Muscle layer of colon (tissue), 2 donors: Measurements from ENCODE around the gene MFSD1.
"Not testable (repeated sequence)": the region's sequence is repeated elsewhere in the genome, so short reads cannot be mapped to it uniquely, and the experiment has no call there.

Experiments used
- H3K27ac ChIP-seq: one replicate; pipeline ENCODE4 v1.7.0; 2013; ENCODE audit warnings: low read depth, mild to moderate bottlenecking, low read length, moderate library complexity
- H3K27me3 ChIP-seq, 2 donors: one replicate each; pipeline ENCODE4 v1.7.0; 2013; ENCODE audit warnings: low read length in 2 of 2, mild to moderate bottlenecking in 2 of 2; ENCODE audit not compliant: insufficient read depth in 2 of 2, control insufficient read depth in 1 of 2
- H3K36me3 ChIP-seq: one replicate; pipeline ENCODE4 v1.7.0; 2013; ENCODE audit warnings: mild to moderate bottlenecking, low read length; ENCODE audit not compliant: insufficient read depth
- H3K4me1 ChIP-seq: one replicate; pipeline ENCODE4 v1.7.0; 2013; ENCODE audit warnings: mild to moderate bottlenecking, low read length; ENCODE audit not compliant: insufficient read depth
- H3K4me3 ChIP-seq, 2 donors: one replicate each; pipeline ENCODE4 v1.7.0; 2013; ENCODE audit warnings: low read length in 2 of 2, low read depth in 1 of 2, mild to moderate bottlenecking in 1 of 2, moderate library complexity in 1 of 2
- H3K9ac ChIP-seq: one replicate; pipeline ENCODE4 v1.7.0; 2013; ENCODE audit warnings: low read length
- H3K9me3 ChIP-seq: one replicate; pipeline ENCODE4 v1.7.0; 2013; ENCODE audit warnings: mild to moderate bottlenecking, low read length
- donor health status: abdominal sarcoma.
- donor health status: Adenocarcinoma of cecum.

MFSD1 gene

DNA sequence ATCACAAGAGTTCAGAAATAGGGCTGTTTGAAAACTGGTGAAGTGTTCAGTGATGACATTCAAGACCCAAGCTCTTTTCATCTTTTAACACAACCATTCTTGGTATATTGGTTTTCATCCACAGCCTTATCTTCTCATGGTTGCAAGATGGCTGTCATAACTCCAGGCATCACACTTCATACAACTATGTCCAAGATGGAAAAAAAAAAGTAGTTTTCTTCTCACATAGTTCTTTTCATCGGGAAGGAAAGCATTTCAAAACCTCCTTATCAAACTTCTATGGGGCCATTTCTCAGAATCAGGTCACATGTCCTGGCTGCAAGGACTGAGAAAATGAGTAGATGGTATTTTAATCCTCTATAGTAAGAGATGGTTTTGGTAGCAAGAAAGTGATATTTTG, 21.1 kb upstream of the MFSD1 start:
- no peaks in the 10 kb centered on the region for H3K36me3 ChIP-seq
- peaks cover 22% of the 10 kb centered on the region for H3K4me1 ChIP-seq
- H3K27ac ChIP-seq = no peak overlapping the region
- no peaks in the 10 kb centered on the region for H3K9me3 ChIP-seq
- H3K27me3 ChIP-seq = no peaks in the 10 kb centered on the region
- no peak overlapping the region for H3K4me3 ChIP-seq
- H3K9ac ChIP-seq = no peak overlapping the region

DNA sequence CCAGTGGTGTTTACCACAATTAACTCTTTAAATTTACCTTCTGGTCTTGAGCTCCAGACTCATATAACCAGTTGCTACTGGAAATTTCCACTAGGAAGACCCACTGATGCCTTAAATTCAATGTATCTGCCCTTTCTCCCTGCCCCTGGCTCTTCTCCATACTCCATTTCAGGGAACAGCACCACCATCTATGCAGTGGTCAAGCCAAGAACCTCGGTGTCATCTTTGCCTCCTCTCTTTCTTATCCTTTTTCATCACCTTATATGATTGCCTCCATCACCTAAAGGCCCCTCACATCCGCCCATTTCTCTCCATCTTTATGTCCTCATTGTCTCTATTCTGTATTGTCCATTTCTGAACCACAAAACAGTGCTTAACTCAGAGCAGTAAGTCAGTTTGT, 20.7 kb upstream of the MFSD1 start:
- no peak overlapping the region for H3K9ac ChIP-seq
- H3K27ac ChIP-seq = no peak overlapping the region
- H3K4me1 ChIP-seq = peaks cover 22% of the 10 kb centered on the region
- H3K36me3 ChIP-seq = no peaks in the 10 kb centered on the region
- H3K4me3 ChIP-seq = no peak overlapping the region
- H3K9me3 ChIP-seq = no peaks in the 10 kb centered on the region
- H3K27me3 ChIP-seq = no peaks in the 10 kb centered on the region

DNA sequence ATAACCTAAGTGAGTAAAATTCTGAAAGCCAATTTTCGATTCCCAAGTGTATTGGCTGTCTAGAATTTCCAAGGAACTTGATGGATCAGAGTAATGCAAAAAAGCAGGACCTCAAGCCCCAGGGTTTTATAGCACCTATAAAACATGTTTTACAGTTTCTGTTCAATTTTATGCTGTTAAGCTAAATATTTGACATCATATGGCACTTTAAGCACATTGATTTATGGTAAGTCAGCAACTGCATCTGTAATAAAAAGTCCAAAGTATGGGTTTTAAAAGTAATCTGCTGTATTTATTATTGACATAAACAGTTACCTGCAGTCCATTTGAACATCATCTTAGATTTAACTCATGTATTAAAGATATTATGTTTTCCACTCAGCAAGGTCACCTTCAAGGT, 20.0 kb upstream of the MFSD1 start:
- Histone ChIP-seq H3K4me3 (no peak overlapping the region), H3K27me3 (no peaks in the 10 kb centered on the region), H3K36me3 (no peaks in the 10 kb centered on the region), H3K4me1 (peaks cover 22% of the 10 kb centered on the region), H3K27ac (no peak overlapping the region), H3K9me3 (no peaks in the 10 kb centered on the region), H3K9ac (no peak overlapping the region)

DNA sequence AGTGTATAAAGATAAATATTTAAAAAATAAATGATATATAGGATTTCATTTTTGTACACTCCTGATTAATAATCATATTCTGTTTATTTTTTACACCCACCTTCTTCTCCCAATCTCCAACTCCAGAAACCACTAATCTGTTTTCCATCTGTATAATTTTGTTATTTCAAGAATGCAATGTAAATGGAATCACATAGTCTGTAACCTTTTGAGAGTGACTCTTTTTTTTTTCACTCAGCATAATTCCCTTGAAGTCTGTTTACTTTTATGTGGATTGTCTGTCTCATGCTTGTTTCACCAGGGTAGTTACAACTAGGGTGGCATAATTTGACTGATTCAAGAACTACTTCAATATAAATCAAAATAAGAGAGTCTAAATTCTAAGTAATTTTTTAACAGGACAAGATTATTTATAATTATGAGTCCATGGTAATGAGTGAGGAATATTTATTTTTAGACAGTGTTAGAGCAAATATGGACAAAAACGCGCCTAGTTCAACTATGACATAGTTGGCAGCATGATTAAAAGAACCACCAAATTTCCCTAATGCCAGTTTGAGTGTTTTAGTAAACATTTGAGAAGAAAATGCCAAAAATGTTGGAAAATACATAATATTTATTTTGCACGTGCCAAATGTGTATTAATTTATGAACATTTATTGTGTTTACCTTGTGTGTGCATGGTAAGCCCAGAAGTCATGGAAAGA, 19.4 kb upstream of the MFSD1 start:
- Histone ChIP-seq H3K27me3 (no peaks in the 10 kb centered on the region), H3K9ac (no peak overlapping the region), H3K9me3 (no peaks in the 10 kb centered on the region), H3K27ac (no peak overlapping the region), H3K36me3 (no peaks in the 10 kb centered on the region), H3K4me1 (peaks cover 22% of the 10 kb centered on the region), H3K4me3 (no peak overlapping the region)

DNA sequence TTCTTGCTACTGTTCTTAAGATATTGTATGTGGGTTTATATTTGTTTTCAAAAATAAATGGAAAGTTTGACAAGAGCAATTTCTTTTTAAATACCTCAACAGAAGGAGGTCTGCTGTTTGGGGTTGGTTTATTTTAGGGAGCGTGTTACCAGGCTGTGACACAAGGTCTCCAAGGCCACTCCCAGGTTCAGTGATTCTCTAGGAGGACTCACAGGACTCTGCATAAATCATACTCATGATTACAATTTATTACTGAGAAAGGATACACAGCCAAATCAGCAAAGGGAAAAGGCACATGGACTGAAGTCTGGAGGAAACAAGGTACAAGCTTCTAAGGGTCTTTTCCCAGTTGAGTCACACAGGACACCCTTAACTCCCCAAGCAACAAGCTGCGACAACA, 18.8 kb upstream of the MFSD1 start:
- no peaks in the 10 kb centered on the region for H3K27me3 ChIP-seq
- H3K27ac ChIP-seq = no peak overlapping the region
- no peak overlapping the region for H3K4me3 ChIP-seq
- peaks cover 22% of the 10 kb centered on the region for H3K4me1 ChIP-seq
- H3K9me3 ChIP-seq = no peaks in the 10 kb centered on the region
- H3K36me3 ChIP-seq = no peaks in the 10 kb centered on the region
- no peak overlapping the region for H3K9ac ChIP-seq

DNA sequence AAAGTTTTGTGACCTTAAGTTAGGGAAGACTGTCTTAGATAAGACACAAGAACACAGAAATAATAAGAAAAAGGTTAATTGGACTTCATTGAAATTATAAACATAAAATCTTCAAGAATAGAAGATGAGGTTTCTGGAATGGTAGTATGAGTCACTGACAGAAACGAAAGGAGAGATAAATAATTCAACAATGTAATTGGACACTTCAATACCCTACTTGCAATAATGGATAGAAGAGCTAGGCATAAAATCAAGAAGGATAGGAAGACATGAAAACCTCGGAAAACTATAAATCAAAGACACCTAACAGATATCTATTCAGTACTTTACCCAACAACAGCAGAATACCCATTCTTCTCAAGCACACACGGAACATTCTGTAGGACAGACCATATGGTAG, 15.9 kb upstream of the MFSD1 start:
- no peak overlapping the region for H3K4me3 ChIP-seq
- H3K9me3 ChIP-seq = no peaks in the 10 kb centered on the region
- no peaks in the 10 kb centered on the region for H3K27me3 ChIP-seq
- no peak overlapping the region for H3K9ac ChIP-seq
- peaks cover 22% of the 10 kb centered on the region for H3K4me1 ChIP-seq
- H3K27ac ChIP-seq = no peak overlapping the region
- no peaks in the 10 kb centered on the region for H3K36me3 ChIP-seq

DNA sequence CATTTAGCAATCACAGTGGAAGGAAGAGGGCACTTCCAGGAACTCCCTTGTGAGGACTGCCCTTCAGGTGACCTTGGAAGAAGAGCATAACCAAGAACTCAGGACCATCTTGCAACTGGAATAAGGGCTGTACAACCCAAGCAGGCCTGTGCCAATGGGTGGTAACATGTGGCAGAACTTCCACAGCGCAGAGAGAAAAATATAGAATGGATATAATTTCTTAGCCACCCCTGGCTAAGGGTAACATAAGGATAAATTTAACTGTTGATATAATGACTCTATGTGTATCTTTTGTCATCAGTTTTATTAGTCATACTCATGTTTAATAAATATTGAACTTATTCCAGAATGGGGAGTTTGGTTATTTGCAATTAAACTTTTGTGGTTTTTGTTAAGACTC, 13.4 kb upstream of the MFSD1 start:
- no peak overlapping the region for H3K27ac ChIP-seq
- no peak overlapping the region for H3K4me3 ChIP-seq
- no peaks in the 10 kb centered on the region for H3K36me3 ChIP-seq
- no peaks in the 10 kb centered on the region for H3K27me3 ChIP-seq
- H3K4me1 ChIP-seq = peaks cover 1% of the 10 kb centered on the region
- no peak overlapping the region for H3K9ac ChIP-seq
- no peaks in the 10 kb centered on the region for H3K9me3 ChIP-seq

DNA sequence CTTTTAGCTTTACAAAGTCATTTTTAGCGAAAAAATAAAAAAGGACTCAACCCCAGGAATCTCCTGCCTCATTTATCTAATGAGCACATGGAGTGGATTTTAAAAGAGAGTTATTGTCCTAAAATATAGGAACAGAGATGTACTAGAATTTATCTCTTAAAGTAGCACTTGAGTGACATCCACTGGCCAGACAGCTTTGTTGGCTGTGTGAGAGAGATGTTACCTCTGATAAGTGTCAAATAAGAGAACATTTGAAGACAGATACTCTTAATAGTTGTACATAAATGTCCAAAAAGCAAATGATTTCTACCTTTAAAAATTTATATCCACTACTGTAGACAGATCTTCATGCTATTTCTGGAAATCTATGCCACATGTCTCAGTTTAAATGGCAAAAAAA, 12.3 kb upstream of the MFSD1 start:
- Histone ChIP-seq H3K4me3 (no peak overlapping the region), H3K9ac (no peak overlapping the region), H3K4me1 (no peaks in the 10 kb centered on the region), H3K36me3 (no peaks in the 10 kb centered on the region), H3K27ac (no peak overlapping the region), H3K27me3 (no peaks in the 10 kb centered on the region), H3K9me3 (no peaks in the 10 kb centered on the region)

DNA sequence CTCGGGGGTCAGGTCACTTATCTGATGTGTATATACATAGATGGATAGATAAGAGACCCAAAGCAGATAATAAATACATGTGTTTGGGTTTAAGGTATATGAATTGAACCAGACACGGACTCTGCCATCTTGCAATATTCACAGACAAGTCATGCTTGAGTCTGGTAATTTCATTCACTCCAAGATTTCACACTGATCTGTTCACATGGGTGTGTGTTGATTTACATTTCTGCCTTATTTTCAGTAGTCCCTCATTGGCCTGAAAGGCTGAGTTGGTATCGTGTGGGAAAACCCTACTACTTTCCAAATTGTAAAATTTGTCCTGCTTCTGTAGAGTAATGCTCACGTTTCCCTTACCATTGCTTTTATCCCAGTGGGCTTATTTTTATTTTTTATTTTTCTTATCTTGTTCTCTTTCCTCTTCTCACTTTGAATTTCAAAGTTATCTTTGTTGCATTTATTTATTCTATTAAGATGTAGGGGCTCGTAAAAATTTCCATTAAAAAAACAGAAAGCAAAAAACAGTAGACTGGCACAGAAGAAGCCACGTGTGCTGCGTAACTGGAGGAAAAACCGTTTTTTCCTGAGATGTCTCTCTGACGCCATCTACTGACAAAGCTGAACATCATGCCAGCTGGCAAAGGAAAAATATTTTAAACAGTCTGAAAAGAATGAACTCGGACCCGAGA, 10.8 kb upstream of the MFSD1 start:
- H3K36me3 ChIP-seq = no peaks in the 10 kb centered on the region
- no peaks in the 10 kb centered on the region for H3K4me1 ChIP-seq
- no peaks in the 10 kb centered on the region for H3K27me3 ChIP-seq
- H3K9ac ChIP-seq = no peak overlapping the region
- H3K4me3 ChIP-seq = peak overlapping the region in 1 of 2 donors; percentile 36
- H3K27ac ChIP-seq = no peak overlapping the region
- no peaks in the 10 kb centered on the region for H3K9me3 ChIP-seq

DNA sequence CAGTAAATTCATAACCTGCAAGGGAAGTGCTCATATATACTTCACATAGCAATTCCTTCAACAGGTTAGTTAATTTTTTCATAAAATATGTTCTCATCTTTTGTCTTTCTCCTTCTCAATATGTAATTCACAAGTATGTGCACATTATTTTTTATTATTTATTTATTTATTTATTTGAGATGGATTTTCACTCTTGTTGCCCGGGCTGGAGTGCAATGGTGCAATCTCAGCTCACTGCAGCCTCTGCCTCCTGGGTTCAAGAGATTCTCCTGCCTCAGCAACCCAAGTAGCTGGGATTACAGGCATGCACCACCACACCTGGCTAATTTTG, 10.3 kb upstream of the MFSD1 start:
- not testable (repeated sequence) for H3K4me3 ChIP-seq, H3K27me3 ChIP-seq, H3K27ac ChIP-seq, H3K4me1 ChIP-seq, H3K36me3 ChIP-seq, H3K9ac ChIP-seq, H3K9me3 ChIP-seq

DNA sequence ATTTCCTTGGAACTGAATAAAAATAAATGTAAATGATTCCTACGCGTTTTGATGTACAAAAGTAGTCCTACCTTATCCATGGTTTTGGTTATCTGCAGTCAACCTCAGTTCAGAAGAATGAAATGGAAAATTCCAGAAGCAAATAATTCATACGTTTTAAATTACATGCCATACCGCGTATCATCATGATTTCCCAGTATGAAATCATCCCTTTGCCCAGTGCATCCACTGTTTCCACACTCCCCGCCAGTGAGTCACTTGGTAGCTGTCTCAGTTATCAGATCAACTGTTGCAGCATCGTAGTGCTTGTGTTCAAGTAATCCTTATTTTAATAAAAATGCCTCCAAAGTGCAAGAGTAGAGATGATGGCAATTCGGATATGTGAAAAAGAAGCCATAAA, 9.1 kb upstream of the MFSD1 start:
- Histone ChIP-seq H3K9ac (no peak overlapping the region), H3K9me3 (no peaks in the 10 kb centered on the region), H3K4me1 (no peaks in the 10 kb centered on the region), H3K4me3 (no peak overlapping the region), H3K27ac (no peak overlapping the region), H3K27me3 (no peaks in the 10 kb centered on the region), H3K36me3 (no peaks in the 10 kb centered on the region)

DNA sequence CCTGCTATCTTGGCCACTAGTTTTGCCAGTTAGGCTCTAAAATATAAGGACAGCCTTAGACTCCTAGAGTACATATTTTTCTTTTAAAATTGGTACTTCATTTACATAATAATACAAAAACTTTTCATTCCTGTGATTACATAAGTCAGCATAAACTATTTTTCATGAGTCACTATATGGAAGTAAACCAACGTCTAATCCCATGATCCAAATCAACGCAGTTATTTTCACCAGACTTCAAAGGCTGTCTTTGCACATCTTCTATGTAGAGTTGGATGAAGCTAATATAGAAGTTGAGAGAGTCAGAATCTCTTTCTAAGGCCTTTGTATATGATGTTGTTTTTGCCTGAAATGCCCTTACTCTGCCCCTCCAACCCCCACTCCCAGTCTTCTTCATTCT, 7.6 kb upstream of the MFSD1 start:
- Histone ChIP-seq H3K4me1 (no peaks in the 10 kb centered on the region), H3K36me3 (no peaks in the 10 kb centered on the region), H3K9ac (no peak overlapping the region), H3K27ac (no peak overlapping the region), H3K27me3 (no peaks in the 10 kb centered on the region), H3K9me3 (no peaks in the 10 kb centered on the region), H3K4me3 (no peak overlapping the region)
